Osteoblast (primary cell): ENCODE data around the gene TP73. TPM values are rescaled to one million over a fixed set of nuclear protein-coding genes. Genes with fewer than 3 reads are reported as not detected.

Experiments used
- DNase-seq: peaks from one replicate; pipeline ENCODE4 v3.0.0; 2011; ENCODE audit warnings: low spot score, mixed read lengths; ENCODE audit not compliant: insufficient read length; ENCODE audit errors: missing footprints
- H2AFZ ChIP-seq: 2 replicates; pipeline ENCODE4 v1.6.0; 2011; ENCODE audit warnings: mild to moderate bottlenecking, low read length
- H3K27ac ChIP-seq: 2 replicates; pipeline ENCODE4 v1.5.1; 2011; ENCODE audit warnings: mild to moderate bottlenecking, low read depth, low read length, moderate library complexity
- H3K27me3 ChIP-seq: 2 replicates; pipeline ENCODE4 v1.6.0; 2012; ENCODE audit warnings: mild to moderate bottlenecking, control low read depth, inconsistent platforms, low read length, moderate library complexity; ENCODE audit not compliant: insufficient read depth
- H3K36me3 ChIP-seq: 2 replicates; pipeline ENCODE4 v1.5.1; 2011; ENCODE audit warnings: mild to moderate bottlenecking, low read length, control low read depth, moderate library complexity; ENCODE audit not compliant: insufficient read depth
- H3K4me1 ChIP-seq: 2 replicates; pipeline ENCODE4 v1.5.1; 2011; ENCODE audit warnings: mild to moderate bottlenecking, low read length, control low read depth, moderate library complexity; ENCODE audit not compliant: insufficient read depth
- H3K4me2 ChIP-seq: 2 replicates; pipeline ENCODE4 v1.6.0; 2011; ENCODE audit warnings: mild to moderate bottlenecking, low read length; ENCODE audit not compliant: insufficient read depth
- H3K4me3 ChIP-seq: fragments of 200-600 bp; sonication (generic); 3 replicates; pipeline ENCODE4 v1.5.1; 2012; ENCODE audit warnings: mild to moderate bottlenecking, low read length, inconsistent platforms; ENCODE audit not compliant: insufficient read depth
- H3K79me2 ChIP-seq: 2 replicates; pipeline ENCODE4 v1.6.0; 2012; ENCODE audit warnings: mild to moderate bottlenecking, low read length, control low read depth, inconsistent platforms; ENCODE audit not compliant: insufficient read depth
- H3K9me3 ChIP-seq: 2 replicates; pipeline ENCODE4 v1.5.1; 2011; ENCODE audit warnings: low read depth, low read length, control low read depth
- H4K20me1 ChIP-seq: 2 replicates; pipeline ENCODE4 v1.6.0; 2012; ENCODE audit warnings: mild to moderate bottlenecking, low read length, control low read depth; ENCODE audit not compliant: insufficient read depth
- CTCF ChIP-seq: IDR thresholded peaks from 2 replicates; pipeline ENCODE4 v1.5.1; 2011; ENCODE audit warnings: mild to moderate bottlenecking, low read depth, low read length, moderate library complexity; ENCODE audit errors: extremely low read depth
- total RNA-seq: library from RNA; depleted of rRNA; stranded (reverse); fragments of >200 nt; gene quantifications from 2 replicates; pipeline ENCODE4 v1.2.3, GENCODE V29; 2012

Gene TP73
- total RNA-seq, 1 donor: not detected

- H4K20me1 ChIP-seq: no peaks in the 10 kb centered on the region
- no peaks in the 10 kb centered on the region for H3K36me3 ChIP-seq
- H3K27me3 ChIP-seq: peaks cover 17% of the 10 kb centered on the region
- H3K27ac ChIP-seq: no peak overlapping the region
- H2AFZ ChIP-seq: no peak overlapping the region
- no peak overlapping the region for H3K4me3 ChIP-seq
- H3K9me3 ChIP-seq: no peaks in the 10 kb centered on the region
- no peak for TF ChIP-seq CTCF
- peak; percentile 75 for DNase-seq
- no peaks in the 10 kb centered on the region for H3K79me2 ChIP-seq
- no peaks in the 10 kb centered on the region for H3K4me1 ChIP-seq
- H3K4me2 ChIP-seq: no peak overlapping the region
Observed at GRCh38 chr1:3727825-3728776, 75.8 kb downstream of the TP73 start.

- no peaks in the 10 kb centered on the region for H3K36me3 ChIP-seq
- no peaks in the 10 kb centered on the region for H3K79me2 ChIP-seq
- H4K20me1 ChIP-seq: no peaks in the 10 kb centered on the region
- H2AFZ ChIP-seq: no peak overlapping the region
- H3K4me3 ChIP-seq: no peak overlapping the region
- H3K9me3 ChIP-seq: no peaks in the 10 kb centered on the region
- peaks cover 21% of the 10 kb centered on the region for H3K27me3 ChIP-seq
- no peak overlapping the region for H3K27ac ChIP-seq
- H3K4me1 ChIP-seq: no peaks in the 10 kb centered on the region
- TF ChIP-seq CTCF: no peak
- H3K4me2 ChIP-seq: no peak overlapping the region
- peak; percentile 85 for DNase-seq
Observed at GRCh38 chr1:3729594-3730542, 77.6 kb downstream of the TP73 start.

GRCh38 chr1:3730543-3731247 is 78.4 kb downstream of the TP73 start:
- DNase-seq: peak; percentile 62
- Histone ChIP-seq H3K4me3 (no peak overlapping the region), H3K4me2 (no peak overlapping the region), H3K36me3 (no peaks in the 10 kb centered on the region), H2AFZ (no peak overlapping the region), H4K20me1 (no peaks in the 10 kb centered on the region), H3K4me1 (peaks cover 4% of the 10 kb centered on the region), H3K79me2 (no peaks in the 10 kb centered on the region), H3K9me3 (no peaks in the 10 kb centered on the region), H3K27ac (no peak overlapping the region), H3K27me3 (peaks cover 21% of the 10 kb centered on the region)
- TF ChIP-seq CTCF: no peak
